GM15510 (cell line): Measurements from ENCODE around the gene TLCD3A.

Source experiments
- POLR2A ChIP-seq: IDR thresholded peaks from 3 replicates; pipeline ENCODE4 v1.6.1; 2011; ENCODE audit warnings: borderline replicate concordance; ENCODE audit not compliant: insufficient read length; ENCODE audit errors: extremely low read depth

Gene TLCD3A

GRCh38 chr17:733743-734142 is 1.3 kb downstream of the TLCD3A start:
- TF ChIP-seq POLR2A: no peak

- no peak for TF ChIP-seq POLR2A
Measured at GRCh38 chr17:737561-738113, 5.2 kb downstream of the TLCD3A start.

GRCh38 chr17:740240-741017 is 8.0 kb downstream of the TLCD3A start:
- peak; percentile 15 for TF ChIP-seq POLR2A

GRCh38 chr17:742147-742793 is 9.9 kb downstream of the TLCD3A start:
- TF ChIP-seq POLR2A: no peak

- TF ChIP-seq POLR2A: no peak
Measured at GRCh38 chr17:743139-743538, 10.7 kb downstream of the TLCD3A start.

GRCh38 chr17:744937-745336 is 12.5 kb downstream of the TLCD3A start:
- no peak for TF ChIP-seq POLR2A

GRCh38 chr17:745406-745805 is 13.0 kb downstream of the TLCD3A start:
- TF ChIP-seq POLR2A: no peak

- no peak for TF ChIP-seq POLR2A
Measured at GRCh38 chr17:746181-746580, 13.8 kb downstream of the TLCD3A start.

- TF ChIP-seq POLR2A: no peak
Measured at GRCh38 chr17:746783-747629, 14.6 kb downstream of the TLCD3A start.

GRCh38 chr17:750431-751037 is 18.1 kb downstream of the TLCD3A start:
- TF ChIP-seq POLR2A: no peak

GRCh38 chr17:751269-752001 is 19.0 kb downstream of the TLCD3A start:
- no peak for TF ChIP-seq POLR2A

GRCh38 chr17:752002-752619 is 19.7 kb downstream of the TLCD3A start, which contains the start of gene GEMIN4:
Gene GEMIN4 (minus strand): TSS chr17:752264. CDS start chr17:752142, 122 bp downstream.
- TF ChIP-seq POLR2A: peak; percentile 90

GRCh38 chr17:752620-753219 is 20.3 kb downstream of the TLCD3A start:
- no peak for TF ChIP-seq POLR2A
